HepG2 (cell line): Measurements from ENCODE around the gene MRNIP. TPM values are rescaled to one million over a fixed set of nuclear protein-coding genes. Genes with fewer than 3 reads are reported as not detected.

Source experiments
- AHR ChIP-seq: IDR thresholded peaks from 2 replicates; pipeline ENCODE4 v1.6.1; 2018; ENCODE audit warnings: missing genetic modification reagents, missing compliant biosample characterization
- JARID2 ChIP-seq: sonication (generic); formaldehyde crosslinking; IDR thresholded peaks from 2 replicates; pipeline ENCODE4 v1.8.1; 2023; ENCODE audit warnings: missing genetic modification reagents, inconsistent platforms; ENCODE audit not compliant: insufficient replicate concordance
- JUNB ChIP-seq: sonication (generic); formaldehyde crosslinking; IDR thresholded peaks from 2 replicates; pipeline ENCODE4 v1.8.0; 2022; ENCODE audit warnings: missing genetic modification reagents, mild to moderate bottlenecking, borderline replicate concordance
- KDM6A ChIP-seq: IDR thresholded peaks from 2 replicates; pipeline ENCODE4 v1.6.1; 2016; ENCODE audit warnings: low read depth
- MED13 ChIP-seq: sonication (generic); formaldehyde crosslinking; IDR thresholded peaks from 2 replicates; pipeline ENCODE4 v1.5.0; 2020; ENCODE audit warnings: missing genetic modification reagents
- MEIS2 ChIP-seq: sonication (generic); formaldehyde crosslinking; IDR thresholded peaks from 2 replicates; pipeline ENCODE4 v1.9.0; 2021; ENCODE audit warnings: mild to moderate bottlenecking, missing genetic modification reagents
- NR2F2 ChIP-seq: IDR thresholded peaks from 2 replicates; pipeline ENCODE4 v1.6.1; 2012; ENCODE audit warnings: low read depth, inconsistent platforms, borderline replicate concordance
- PHB2 ChIP-seq: fragments of 450-650 bp; IDR thresholded peaks from 2 replicates; pipeline ENCODE4 v1.6.1; 2018; ENCODE audit not compliant: partially characterized antibody
- RORA ChIP-seq: sonication (generic); formaldehyde crosslinking; IDR thresholded peaks from 2 replicates; pipeline ENCODE4 v1.5.0; 2020; ENCODE audit warnings: mild to moderate bottlenecking, missing genetic modification reagents, moderate library complexity
- SCMH1 ChIP-seq: sonication (generic); formaldehyde crosslinking; IDR thresholded peaks from 2 replicates; pipeline ENCODE4 v1.9.0; 2021; ENCODE audit warnings: missing genetic modification reagents, mild to moderate bottlenecking, borderline replicate concordance
- ZFYVE20 ChIP-seq: sonication (generic); formaldehyde crosslinking; IDR thresholded peaks from 2 replicates; pipeline ENCODE4 v1.8.0; 2023; ENCODE audit warnings: low read depth, mild to moderate bottlenecking, moderate library complexity, missing genetic modification reagents, borderline replicate concordance
- ZNF782 ChIP-seq: sonication (generic); formaldehyde crosslinking; IDR thresholded peaks from 2 replicates; pipeline ENCODE4 v1.4.0; 2020; ENCODE audit warnings: missing genetic modification reagents, mild to moderate bottlenecking, borderline replicate concordance
- polyA plus RNA-seq, 8 experiments: library from polyadenylated mRNA; depleted of rRNA in 3 of 8; stranded (reverse) in 7 of 8; unstranded in 1 of 8; fragments of >200 nt; fragmentation: Illumina TruSeq in 4 of 8; extraction: Trizol in 4 of 8; gene quantifications; 2 replicates each; pipeline versions ENCODE4 v1.2.1 to v1.2.3, GENCODE V29; 2011 to 2016; ENCODE audit warnings: low read depth in 4 of 8, missing spikeins in 1 of 8, mixed read lengths in 1 of 8; ENCODE audit not compliant: insufficient read depth in 1 of 8
- total RNA-seq, 5 experiments: library from RNA; depleted of rRNA; stranded (reverse); fragments of >200 nt; fragmentation: Illumina TruSeq; extraction: Trizol; gene quantifications; 2 replicates each; pipeline ENCODE4 v1.2.3, GENCODE V29; 2016; ENCODE audit warnings: low read depth in 1 of 5
- TF ChIP-seq, protein P1 (sequence below): IDR thresholded peaks from 2 replicates; pipeline ENCODE4 v1.6.1; 2016; ENCODE audit warnings: low read depth, missing genetic modification reagents, missing compliant biosample characterization
- TF ChIP-seq, protein P2 (sequence below): sonication (generic); formaldehyde crosslinking; IDR thresholded peaks from 2 replicates; pipeline ENCODE4 v1.5.0; 2020; ENCODE audit warnings: mild to moderate bottlenecking, missing genetic modification reagents, borderline replicate concordance

MRNIP gene
- total and polyA plus RNA-seq, 2 of the 13 experiments (the other 11 are each of a cell fraction or from before 2014, with no cell fraction given): 15.5 to 34.1 TPM

GRCh38 chr5:179818746-179819295 lies 39.8 kb downstream of the MRNIP start (continued):
- TF ChIP-seq RORA: no peak
- TF ChIP-seq ZNF782 (CRISPR knock-in tag): 0 out of 2 replicates have a peak, but pooled peaks have one; percentile 19
- no peak for TF ChIP-seq JARID2
- no peak for TF ChIP-seq ZFYVE20 (CRISPR knock-in tag)
- TF ChIP-seq JUNB (CRISPR knock-in tag): peak; percentile 97
- TF ChIP-seq KDM6A (CRISPR knock-in tag): peak; percentile 72; the same call in 1 of the 2 replicates
- no peak for TF ChIP-seq SCMH1 (CRISPR knock-in tag)
- 0 out of 2 replicates have a peak, but pooled peaks have one; percentile 34 for TF ChIP-seq AHR (CRISPR knock-in tag)
- TF ChIP-seq, protein P1, sequence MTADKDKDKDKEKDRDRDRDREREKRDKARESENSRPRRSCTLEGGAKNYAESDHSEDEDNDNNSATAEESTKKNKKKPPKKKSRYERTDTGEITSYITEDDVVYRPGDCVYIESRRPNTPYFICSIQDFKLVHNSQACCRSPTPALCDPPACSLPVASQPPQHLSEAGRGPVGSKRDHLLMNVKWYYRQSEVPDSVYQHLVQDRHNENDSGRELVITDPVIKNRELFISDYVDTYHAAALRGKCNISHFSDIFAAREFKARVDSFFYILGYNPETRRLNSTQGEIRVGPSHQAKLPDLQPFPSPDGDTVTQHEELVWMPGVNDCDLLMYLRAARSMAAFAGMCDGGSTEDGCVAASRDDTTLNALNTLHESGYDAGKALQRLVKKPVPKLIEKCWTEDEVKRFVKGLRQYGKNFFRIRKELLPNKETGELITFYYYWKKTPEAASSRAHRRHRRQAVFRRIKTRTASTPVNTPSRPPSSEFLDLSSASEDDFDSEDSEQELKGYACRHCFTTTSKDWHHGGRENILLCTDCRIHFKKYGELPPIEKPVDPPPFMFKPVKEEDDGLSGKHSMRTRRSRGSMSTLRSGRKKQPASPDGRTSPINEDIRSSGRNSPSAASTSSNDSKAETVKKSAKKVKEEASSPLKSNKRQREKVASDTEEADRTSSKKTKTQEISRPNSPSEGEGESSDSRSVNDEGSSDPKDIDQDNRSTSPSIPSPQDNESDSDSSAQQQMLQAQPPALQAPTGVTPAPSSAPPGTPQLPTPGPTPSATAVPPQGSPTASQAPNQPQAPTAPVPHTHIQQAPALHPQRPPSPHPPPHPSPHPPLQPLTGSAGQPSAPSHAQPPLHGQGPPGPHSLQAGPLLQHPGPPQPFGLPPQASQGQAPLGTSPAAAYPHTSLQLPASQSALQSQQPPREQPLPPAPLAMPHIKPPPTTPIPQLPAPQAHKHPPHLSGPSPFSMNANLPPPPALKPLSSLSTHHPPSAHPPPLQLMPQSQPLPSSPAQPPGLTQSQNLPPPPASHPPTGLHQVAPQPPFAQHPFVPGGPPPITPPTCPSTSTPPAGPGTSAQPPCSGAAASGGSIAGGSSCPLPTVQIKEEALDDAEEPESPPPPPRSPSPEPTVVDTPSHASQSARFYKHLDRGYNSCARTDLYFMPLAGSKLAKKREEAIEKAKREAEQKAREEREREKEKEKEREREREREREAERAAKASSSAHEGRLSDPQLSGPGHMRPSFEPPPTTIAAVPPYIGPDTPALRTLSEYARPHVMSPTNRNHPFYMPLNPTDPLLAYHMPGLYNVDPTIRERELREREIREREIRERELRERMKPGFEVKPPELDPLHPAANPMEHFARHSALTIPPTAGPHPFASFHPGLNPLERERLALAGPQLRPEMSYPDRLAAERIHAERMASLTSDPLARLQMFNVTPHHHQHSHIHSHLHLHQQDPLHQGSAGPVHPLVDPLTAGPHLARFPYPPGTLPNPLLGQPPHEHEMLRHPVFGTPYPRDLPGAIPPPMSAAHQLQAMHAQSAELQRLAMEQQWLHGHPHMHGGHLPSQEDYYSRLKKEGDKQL (CRISPR knock-in tag): peak; percentile 80
- TF ChIP-seq MED13 (CRISPR knock-in tag): peak; percentile 94; the same call in 1 of the 2 replicates
- no peak for TF ChIP-seq PHB2
- no peak for TF ChIP-seq NR2F2
- peak; percentile 91 for TF ChIP-seq MEIS2 (CRISPR knock-in tag)
- TF ChIP-seq, protein P2, sequence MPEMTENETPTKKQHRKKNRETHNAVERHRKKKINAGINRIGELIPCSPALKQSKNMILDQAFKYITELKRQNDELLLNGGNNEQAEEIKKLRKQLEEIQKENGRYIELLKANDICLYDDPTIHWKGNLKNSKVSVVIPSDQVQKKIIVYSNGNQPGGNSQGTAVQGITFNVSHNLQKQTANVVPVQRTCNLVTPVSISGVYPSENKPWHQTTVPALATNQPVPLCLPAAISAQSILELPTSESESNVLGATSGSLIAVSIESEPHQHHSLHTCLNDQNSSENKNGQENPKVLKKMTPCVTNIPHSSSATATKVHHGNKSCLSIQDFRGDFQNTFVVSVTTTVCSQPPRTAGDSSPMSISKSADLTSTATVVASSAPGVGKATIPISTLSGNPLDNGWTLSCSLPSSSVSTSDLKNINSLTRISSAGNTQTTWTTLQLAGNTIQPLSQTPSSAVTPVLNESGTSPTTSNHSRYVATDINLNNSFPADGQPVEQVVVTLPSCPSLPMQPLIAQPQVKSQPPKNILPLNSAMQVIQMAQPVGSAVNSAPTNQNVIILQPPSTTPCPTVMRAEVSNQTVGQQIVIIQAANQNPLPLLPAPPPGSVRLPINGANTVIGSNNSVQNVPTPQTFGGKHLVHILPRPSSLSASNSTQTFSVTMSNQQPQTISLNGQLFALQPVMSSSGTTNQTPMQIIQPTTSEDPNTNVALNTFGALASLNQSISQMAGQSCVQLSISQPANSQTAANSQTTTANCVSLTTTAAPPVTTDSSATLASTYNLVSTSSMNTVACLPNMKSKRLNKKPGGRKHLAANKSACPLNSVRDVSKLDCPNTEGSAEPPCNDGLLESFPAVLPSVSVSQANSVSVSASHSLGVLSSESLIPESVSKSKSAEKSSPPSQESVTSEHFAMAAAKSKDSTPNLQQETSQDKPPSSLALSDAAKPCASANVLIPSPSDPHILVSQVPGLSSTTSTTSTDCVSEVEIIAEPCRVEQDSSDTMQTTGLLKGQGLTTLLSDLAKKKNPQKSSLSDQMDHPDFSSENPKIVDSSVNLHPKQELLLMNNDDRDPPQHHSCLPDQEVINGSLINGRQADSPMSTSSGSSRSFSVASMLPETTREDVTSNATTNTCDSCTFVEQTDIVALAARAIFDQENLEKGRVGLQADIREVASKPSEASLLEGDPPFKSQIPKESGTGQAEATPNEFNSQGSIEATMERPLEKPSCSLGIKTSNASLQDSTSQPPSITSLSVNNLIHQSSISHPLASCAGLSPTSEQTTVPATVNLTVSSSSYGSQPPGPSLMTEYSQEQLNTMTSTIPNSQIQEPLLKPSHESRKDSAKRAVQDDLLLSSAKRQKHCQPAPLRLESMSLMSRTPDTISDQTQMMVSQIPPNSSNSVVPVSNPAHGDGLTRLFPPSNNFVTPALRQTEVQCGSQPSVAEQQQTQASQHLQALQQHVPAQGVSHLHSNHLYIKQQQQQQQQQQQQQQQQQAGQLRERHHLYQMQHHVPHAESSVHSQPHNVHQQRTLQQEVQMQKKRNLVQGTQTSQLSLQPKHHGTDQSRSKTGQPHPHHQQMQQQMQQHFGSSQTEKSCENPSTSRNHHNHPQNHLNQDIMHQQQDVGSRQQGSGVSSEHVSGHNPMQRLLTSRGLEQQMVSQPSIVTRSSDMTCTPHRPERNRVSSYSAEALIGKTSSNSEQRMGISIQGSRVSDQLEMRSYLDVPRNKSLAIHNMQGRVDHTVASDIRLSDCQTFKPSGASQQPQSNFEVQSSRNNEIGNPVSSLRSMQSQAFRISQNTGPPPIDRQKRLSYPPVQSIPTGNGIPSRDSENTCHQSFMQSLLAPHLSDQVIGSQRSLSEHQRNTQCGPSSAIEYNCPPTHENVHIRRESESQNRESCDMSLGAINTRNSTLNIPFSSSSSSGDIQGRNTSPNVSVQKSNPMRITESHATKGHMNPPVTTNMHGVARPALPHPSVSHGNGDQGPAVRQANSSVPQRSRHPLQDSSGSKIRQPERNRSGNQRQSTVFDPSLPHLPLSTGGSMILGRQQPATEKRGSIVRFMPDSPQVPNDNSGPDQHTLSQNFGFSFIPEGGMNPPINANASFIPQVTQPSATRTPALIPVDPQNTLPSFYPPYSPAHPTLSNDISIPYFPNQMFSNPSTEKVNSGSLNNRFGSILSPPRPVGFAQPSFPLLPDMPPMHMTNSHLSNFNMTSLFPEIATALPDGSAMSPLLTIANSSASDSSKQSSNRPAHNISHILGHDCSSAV (CRISPR knock-in tag): 0 out of 2 replicates have a peak, but pooled peaks have one; percentile 71
